Endothelial cell of hepatic sinusoid (primary cell): ENCODE data around the gene IPO9.
"Not testable (repeated sequence)": the region's sequence is repeated elsewhere in the genome, so short reads cannot be mapped to it uniquely, and the experiment has no call there.

Experiments used
- in situ Hi-C: cut with HindIII; loops from 2 replicates; pipeline ENCODE4 v1.10.0; 2017; ENCODE audit warnings: low sequenced_read_pairs

Gene IPO9

GRCh38 chr1:201842472-201843027 lies 13.6 kb downstream of the IPO9 start:
- in situ Hi-C loops = loop anchor here (10.0 kb wide), 1 partner anchor 112 kb away; the partner anchor contains the start of gene TIMM17A

- in situ Hi-C loops = loop anchor here (10.0 kb wide), 1 partner anchor 109 kb away; the partner anchor contains the start of gene TIMM17A
These were observed 16.6 kb downstream of the IPO9 start for GRCh38 chr1:201845331-201846083.

GRCh38 chr1:201847150-201847549 lies 18.2 kb downstream of the IPO9 start:
- in situ Hi-C loops = loop anchor here (10.0 kb wide), 1 partner anchor 108 kb away; the partner anchor contains the start of gene TIMM17A

DNA sequence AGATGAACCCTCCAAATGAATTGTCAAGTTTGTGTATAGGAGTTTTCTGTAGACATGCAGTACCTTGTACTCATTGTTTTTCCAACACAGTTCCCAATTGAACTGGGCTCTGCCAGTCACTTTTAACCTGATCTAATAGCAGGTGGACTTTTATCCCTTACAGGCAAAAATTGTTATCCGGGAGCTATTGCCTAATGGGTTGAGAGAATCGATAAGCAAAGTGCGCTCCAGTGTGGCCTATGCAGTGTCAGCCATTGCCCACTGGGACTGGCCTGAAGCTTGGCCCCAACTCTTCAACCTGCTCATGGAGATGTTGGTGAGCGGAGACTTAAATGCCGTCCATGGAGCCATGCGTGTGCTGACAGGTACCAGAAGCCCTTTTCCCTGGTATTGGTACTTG lies 19.3 kb downstream of the IPO9 start:
- in situ Hi-C loops = loop anchor here (10.0 kb wide), 1 partner anchor 107 kb away; the partner anchor contains the start of gene TIMM17A

GRCh38 chr1:201849372-201850052 lies 20.6 kb downstream of the IPO9 start:
- in situ Hi-C loops = loop anchor here (10.0 kb wide), 1 partner anchor 105 kb away; the partner anchor contains the start of gene TIMM17A

DNA sequence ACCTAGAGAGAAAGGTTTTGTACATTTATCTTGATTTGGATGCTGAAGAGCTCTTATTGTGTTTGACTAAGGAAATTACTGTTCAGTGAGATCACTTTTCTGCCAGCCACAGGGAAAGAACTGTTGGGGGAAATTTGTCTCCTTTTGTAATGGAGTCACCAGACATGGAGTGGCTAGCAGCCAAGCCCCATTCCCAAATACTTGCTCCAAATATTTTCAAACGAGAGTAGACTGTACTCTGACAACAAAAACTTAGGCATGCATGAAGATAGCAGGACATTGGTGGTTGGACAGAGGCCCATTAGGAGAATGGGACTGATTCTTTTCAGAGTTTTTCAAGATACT lies 21.1 kb downstream of the IPO9 start:
- in situ Hi-C loops = no loop called here

DNA sequence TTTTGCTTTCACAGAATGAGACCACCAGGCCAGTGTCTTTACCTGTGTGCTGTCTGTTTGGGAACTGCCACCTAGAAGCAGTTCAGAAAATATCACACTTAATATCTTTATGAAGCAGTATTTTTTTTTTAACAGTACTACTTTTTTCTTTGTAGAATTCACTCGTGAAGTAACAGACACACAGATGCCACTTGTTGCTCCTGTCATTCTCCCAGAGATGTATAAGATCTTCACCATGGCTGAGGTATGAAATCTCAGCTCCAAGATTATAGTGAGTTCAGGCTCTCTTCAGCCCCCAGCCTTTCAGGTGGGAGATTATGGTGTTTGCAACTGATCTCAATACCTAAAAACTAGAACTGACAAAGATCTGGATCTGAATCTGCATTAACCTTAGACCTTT lies 23.0 kb downstream of the IPO9 start:
- in situ Hi-C loops = no loop called here

GRCh38 chr1:201856722-201857121 lies 27.8 kb downstream of the IPO9 start:
- in situ Hi-C loops = not testable (repeated sequence)

GRCh38 chr1:201859424-201859823 lies 30.5 kb downstream of the IPO9 start:
- in situ Hi-C loops = no loop called here

DNA sequence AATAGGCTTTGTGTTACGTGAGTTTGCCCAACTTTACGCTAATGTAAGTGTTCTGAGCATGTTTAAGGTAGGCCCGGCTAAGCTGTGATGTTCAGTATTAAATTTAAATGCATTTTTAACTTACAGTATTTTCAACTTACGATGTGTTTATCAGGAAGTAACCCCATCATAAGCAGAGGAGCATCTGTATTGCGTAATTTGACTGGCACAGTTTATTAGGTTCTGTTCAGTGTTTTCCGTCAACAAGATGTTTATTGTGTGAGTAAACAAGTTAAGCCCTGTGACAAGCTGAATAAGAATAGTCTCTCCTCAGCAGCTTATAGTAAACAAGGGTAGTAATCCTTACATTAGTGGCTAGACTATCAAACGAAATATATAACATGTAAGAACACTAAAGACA lies 32.5 kb downstream of the IPO9 start:
- in situ Hi-C loops = no loop called here

DNA sequence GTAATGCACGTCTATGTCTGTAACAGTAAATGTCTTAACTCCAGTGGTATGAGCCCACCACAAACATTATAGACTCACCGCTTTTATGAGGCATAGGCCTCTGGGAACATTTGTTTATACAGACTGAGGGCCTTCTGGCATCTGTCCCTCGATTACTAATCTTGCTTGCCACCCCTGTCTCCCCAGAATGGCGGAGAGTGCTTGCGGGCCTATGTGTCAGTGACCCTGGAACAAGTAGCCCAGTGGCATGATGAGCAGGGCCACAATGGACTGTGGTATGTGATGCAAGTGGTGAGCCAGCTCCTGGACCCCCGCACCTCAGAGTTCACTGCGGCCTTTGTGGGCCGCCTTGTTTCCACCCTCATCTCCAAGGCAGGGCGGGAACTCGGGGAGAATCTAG lies 41.4 kb downstream of the IPO9 start:
- in situ Hi-C loops = no loop called here

GRCh38 chr1:201874672-201875071 lies 45.7 kb downstream of the IPO9 start:
- in situ Hi-C loops = no loop called here

GRCh38 chr1:201876148-201876818 lies 47.3 kb downstream of the IPO9 start:
- in situ Hi-C loops = no loop called here

- in situ Hi-C loops = no loop called here
These were observed 49.0 kb downstream of the IPO9 start for GRCh38 chr1:201877877-201878401.

DNA sequence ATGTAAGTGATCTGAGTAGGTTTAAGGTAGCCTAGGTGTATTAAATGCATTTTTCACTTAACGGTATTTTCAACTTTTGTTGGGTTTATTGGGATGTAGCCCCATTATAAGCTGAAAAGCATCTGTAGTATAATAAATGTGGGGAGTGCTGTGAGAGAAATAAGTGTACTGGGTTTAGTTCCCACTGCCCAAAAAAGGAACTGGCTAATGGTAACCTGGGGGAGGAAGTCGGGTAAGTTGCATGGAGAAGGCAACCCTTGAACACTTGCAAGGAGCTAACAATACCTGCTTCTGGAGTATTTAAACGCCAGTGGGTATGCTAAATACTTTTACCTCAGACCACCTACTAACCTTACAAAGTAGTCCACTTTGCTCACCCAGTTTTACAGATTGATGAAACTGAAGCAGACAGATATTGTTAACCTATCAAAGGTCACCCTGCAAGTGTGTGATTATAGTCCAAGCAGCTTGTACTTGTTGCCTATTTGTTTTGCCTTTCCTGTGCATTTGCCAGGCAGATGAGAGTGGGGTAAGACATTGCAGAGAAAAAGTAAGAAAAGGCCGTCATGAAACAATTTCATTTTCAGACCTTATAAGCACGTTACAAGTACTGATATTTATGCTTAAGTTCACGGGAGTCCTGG lies 52.1 kb downstream of the IPO9 start:
- in situ Hi-C loops = no loop called here

DNA sequence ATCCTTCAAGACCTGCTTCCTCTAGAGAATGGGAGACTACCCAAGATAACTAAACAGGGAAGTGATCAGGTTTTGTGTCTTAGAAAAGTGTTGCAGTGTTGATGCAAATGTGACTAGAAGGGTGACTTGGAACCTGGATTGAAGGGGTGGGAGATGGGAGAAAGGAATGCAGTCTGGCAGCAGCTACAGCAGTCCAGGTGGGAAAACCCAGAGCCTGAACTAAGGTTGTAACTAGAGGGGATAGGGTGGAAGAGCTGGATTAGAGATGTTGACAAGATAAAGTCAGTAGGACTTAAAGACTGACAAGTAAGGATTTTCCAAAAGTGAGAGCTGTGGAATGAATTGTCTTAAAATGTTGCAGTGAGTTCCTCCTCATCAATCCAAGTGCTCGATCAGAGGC lies 52.7 kb downstream of the IPO9 start:
- in situ Hi-C loops = no loop called here

- in situ Hi-C loops = no loop called here
These were observed 53.7 kb downstream of the IPO9 start for GRCh38 chr1:201882665-201883132.

- in situ Hi-C loops = no loop called here
These were observed 54.3 kb downstream of the IPO9 start for GRCh38 chr1:201883266-201883665.

- in situ Hi-C loops = no loop called here
These were observed 54.8 kb downstream of the IPO9 start for GRCh38 chr1:201883786-201884185.

DNA sequence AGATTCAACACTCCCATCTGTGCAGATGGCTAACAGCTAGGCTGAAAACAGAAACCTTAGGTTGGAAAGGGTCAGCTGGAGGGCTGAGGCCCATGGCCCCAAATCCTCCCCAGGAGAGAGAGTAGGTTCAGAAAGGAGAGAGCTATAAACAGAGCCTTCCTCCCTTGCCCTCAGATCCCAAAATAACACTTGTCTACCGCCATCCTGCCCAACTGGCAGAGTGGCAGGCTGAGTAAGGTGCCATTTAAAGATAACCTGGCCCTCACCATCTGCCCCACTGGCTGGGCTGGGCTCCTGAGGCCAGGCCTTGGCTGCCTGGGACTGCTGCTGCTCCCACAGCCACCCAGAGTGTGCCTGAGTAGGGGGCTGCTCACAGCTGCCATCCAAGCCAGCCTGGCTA lies 55.5 kb downstream of the IPO9 start:
- in situ Hi-C loops = no loop called here
